Right renal cortex interstitium (tissue), 3 donors: ENCODE measurements around the gene FARP2. TPM values are rescaled to one million over a fixed set of nuclear protein-coding genes. Genes with fewer than 3 reads are reported as not detected.
"Not testable (repeated sequence)": the region's sequence is repeated elsewhere in the genome, so short reads cannot be mapped to it uniquely, and the experiment has no call there.

ENCODE experiments used
- DNase-seq, 3 donors: peaks; one replicate each; pipeline ENCODE4 v3.0.0-alpha.2; 2013; ENCODE audit warnings: low read depth in 3 of 3, low spot score in 2 of 3
- polyA plus RNA-seq, 3 donors: library from polyadenylated mRNA; unstranded; fragments of 120-200 nt; gene quantifications; one replicate each; pipeline ENCODE4 v1.2.1, GENCODE V29; 2013; ENCODE audit not compliant: insufficient read length in 3 of 3

The FARP2 gene
- polyA plus RNA-seq, 3 donors, result 47.9 to 63.7 (median 54.9) TPM

DNA sequence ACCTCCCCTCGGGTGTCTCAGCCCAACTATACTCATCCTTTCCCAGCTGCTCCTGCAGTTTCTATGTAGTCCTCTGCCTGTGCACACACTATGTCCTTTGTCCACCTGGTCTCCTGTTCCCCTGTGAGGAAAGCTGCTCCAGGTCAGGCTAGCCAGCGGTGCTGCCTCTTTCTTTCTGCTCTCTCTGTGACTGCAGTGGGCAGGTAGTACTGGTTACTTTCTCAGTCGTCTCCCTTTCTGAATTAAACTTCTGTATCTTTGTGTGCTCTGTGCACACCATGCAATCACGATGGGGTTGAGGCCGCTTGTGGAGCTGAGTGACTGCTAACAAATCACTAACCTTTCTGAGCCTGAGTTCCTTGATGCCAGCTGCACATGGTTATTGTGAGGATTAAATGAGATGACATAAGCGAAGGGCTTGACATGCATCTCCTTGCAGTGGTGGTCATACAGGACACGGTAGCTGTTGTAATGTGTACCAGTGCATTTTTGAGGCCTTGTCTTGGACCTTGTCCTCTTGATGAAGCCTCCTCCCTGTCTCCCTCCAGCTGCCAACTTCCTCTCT lies 3.5 kb downstream of the FARP2 start:
- no peak for DNase-seq

DNA sequence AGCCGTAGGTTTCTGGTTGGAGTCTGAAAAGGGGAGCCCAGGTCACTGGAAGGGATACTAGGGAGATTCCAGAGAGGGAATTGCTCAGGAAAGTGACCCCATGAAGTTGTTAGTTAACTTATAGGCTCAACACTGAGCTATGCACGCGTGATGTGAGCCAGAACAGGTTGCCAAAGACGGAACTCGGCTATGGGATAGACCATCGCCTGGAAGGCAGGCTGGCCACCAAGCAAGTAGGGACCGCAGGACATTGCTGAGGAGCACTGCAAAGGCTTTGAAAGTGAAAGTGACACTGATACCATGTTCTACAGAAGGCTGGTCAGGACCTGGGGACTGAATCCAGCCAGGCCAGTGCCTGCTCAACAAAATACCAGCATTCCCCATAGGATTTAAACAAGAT lies 7.3 kb downstream of the FARP2 start:
- DNase-seq, result no peak

DNA sequence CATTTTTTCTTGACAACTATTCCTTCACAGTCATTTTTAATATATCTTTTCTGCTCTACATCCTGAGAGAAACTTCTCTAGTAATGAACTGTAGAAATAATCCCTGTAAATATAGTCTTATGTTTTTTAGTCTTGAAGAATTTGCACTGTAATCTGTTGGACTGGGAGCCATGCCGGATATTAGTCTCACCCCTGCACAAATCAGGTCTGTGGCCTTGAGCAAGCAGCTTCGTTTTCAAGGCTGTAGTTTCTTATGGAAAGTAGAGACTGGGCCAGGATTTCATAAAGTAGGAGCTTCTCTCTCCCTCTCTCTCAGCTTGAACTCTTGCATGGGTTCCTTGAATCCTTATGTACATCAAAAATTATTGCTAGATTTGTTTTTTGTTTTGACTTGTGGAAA lies 8.7 kb downstream of the FARP2 start:
- DNase-seq, result no peak

DNA sequence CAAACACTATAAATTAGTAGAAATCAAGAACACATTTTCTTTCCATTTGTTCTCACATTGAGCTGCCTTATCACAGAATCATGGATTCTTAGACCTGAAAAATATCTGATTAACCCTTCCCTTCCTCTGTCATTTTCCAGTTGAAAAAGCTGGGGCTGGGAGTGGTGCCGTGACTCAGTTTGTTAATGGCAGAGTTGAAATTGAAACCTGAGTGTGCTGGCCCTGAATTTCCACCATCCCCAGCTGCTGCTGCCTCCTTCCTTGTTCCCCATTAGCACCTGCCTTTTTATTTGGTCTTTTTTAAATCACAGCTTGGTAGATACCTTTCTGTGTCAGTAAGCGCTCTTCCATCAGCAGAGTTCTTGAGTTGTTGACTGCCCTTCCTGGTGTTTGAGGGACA lies 10.6 kb downstream of the FARP2 start:
- DNase-seq, result no peak

DNA sequence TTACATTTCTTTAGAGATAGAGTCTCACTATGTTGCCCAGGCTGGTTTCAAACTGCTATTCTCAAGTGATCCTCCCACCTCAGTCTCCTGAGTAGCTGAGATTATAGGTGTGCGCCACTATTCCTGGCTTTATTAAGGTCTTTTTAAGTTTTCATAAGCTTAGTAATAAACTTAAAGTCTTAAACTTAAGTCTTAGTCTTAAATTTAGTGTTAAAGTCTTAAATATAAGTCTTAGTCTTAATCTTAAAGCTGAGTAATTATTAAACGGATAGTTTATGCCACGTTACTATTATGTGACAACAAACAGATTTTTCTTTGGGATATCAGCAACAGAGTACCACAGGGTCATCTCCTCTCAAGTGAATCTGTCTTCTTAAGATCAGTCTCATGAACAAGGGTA lies 12.6 kb downstream of the FARP2 start:
- no peak for DNase-seq

DNA sequence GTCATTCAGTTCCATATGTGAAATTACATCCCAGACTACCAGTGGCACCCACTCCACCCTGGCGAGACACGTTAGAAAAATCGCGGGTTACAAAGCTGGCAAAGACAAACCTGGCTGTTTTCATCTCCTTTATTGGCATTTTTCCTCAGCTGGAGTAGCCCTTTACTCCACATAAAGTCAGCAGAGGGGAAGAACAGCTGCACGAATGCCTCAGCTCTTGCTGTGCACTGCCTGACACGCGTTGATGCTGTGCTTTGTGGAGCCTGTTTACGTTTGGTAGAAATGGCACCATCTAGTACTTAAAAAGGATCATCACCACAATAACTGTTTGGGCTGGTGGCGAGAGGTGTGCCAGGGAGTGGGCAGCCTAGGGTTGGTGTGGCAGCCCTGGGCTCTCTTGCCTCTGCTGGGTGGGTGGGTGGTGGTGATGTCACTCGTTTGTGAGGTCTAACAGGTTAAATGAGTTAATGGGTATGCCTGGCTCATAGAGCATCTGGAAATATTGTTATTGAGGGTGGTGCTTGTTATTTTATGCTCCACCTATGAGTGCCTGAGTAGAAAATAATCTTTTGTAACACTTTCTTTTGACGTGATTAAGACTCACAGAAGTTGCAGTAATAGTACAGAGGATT lies 16.4 kb downstream of the FARP2 start:
- DNase-seq, result no peak

DNA sequence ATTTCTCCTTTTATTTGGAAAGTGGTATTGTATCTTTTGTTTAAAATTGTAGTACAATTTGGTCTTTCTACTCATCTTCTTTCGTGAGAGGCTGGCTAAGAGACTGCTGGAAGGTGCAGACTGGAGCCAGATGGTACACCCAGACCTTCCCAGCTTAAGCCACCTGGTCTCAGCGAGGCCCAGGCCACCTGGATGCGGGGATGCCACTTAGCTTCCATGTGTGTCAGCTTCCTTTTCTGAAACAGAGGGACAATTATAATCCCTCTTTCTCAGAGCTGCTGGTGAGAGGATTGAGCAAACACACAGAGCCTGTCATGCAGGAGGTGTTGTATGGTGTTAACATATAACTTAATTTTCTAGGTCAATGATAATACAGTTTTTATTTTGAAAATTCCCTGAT lies 17.4 kb downstream of the FARP2 start:
- no peak for DNase-seq

DNA sequence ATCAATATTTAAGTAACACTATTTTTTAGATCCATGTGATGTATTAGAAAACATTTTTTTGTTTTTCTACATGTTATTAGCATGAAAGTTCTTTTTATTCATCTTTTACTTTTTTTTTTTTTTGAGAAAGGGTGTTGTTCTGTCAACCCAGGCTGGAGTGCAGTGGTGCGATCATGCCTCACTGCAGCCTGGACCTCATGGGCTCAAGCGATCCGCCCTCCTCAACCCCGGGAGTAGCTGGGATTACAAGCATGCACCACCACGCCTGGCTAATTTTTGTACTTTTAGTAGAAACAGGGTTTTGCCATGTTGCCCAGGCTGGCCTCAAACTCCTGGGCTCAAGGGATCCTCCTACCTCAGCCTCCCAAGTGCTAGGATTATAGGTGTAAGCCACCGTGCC lies 17.8 kb downstream of the FARP2 start:
- DNase-seq, result not testable (repeated sequence)

DNA sequence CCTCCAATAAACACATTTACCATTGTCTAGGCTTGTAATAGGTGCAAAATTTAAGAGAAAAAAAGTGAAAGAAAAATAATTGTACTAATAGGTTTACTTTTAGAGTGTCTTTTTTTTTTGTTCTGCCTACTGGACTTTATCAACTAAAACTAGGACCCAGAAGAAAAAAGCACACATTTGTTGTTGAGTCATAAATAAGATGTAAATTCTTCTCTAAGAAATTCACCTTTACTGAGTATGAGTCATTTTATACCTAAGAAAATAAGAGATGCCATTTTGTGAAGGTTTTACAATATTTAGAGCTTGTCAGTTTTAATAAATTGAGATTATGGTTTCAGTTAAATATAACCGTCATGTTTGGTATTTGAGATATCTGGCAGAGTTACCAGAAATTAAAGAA lies 19.2 kb downstream of the FARP2 start:
- DNase-seq, result no peak

DNA sequence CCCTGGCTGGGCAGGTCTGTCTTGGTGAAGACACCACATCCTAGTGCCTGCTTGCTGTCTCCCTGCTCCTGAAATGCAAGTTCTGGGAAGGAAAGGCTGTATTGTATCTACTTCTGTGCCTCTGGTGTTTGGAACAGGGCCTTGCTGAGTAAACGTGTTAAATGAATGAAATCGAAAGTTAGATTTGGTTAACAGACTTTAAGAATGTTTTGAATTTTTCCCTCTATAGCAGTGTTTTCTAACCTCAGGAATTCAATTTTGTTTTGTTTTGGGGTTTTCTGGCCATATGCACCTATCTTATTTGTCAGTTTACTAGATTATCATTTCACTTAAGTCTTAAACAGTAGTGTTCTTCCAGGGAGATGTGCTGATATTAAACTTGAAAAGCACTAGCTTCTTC lies 20.7 kb downstream of the FARP2 start:
- DNase-seq, result no peak

DNA sequence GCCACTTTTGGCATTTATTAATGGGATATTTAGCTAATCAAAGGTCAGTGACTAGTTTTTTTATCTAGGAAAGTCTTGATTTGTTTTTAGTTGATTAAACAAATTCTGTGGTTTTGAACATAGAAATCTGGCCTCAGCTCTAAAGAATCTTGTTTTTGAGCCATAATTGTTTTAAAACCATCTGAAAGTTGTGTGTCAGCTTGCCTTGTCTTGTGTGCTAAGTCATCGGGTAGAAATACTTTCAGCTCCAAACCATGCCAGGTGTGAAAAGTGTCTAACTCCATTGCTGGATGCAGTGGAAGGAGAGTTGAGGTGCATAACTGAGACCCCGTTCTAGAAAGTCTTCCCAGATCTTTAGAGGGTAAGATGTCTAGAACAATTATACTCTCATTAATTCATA lies 22.7 kb downstream of the FARP2 start:
- no peak for DNase-seq

DNA sequence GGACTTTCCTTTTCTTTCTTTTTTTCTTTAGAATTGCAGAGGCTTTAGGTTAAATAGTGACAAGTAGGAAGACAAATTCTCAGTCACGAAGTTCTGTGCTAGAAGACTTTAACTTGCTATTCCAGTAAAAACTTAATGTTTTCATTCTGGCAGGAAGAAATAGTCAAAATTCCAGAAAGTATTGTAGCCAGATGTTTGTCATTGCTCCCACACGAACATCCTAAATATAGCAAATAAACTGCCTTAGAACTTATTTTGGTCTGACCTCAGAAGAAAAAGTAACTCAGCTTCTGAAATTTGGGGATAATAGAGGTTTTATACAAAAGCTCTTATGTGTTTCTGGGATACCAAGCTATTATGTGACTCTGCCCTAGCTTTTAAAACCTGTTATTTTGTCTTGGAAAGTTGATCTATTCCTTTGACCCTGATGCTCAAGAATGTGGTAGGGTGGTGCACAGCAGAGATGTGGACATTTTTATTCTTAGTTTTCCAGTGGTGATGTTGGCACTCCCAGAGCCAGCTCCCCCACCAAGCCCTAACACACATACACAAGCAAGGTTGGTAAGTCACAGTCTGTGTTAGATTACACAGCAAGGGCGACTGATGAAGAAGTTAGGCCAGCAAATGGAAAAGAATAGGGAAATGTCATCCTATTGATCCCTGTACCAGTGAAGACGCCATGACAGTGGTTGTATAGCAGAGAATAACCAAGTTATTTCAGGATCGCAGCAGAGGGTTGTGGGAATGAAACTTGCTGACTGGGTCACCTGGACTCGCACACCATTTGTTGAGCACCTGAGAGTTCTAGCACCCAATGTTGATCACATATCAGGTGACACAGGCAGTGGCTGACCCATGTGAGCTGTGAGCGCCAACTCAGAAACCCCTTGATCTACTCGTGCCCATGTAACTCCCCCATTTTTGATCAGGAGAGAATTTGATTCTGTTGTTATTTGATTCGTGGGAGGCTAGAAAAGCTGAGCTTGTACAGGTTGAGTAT lies 23.7 kb downstream of the FARP2 start:
- DNase-seq, result no peak

DNA sequence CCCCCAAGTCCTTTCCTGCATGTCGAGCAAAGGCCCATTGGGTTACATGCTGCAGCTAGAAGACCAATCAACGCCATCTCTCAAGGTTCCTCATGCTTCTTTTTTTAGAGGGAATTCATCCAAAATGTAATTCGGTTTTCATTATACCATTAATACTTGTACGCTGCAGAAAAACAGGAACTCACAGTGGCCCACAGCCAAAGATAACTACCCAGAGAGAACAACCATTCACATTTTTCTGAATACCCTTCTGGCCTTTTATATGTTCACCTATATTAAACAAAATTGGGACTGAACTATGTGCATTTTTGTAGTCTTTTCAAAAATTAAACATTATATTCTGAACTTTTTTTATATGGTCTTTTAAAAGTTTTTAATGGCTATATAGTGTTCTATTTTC lies 25.8 kb downstream of the FARP2 start:
- no peak for DNase-seq

DNA sequence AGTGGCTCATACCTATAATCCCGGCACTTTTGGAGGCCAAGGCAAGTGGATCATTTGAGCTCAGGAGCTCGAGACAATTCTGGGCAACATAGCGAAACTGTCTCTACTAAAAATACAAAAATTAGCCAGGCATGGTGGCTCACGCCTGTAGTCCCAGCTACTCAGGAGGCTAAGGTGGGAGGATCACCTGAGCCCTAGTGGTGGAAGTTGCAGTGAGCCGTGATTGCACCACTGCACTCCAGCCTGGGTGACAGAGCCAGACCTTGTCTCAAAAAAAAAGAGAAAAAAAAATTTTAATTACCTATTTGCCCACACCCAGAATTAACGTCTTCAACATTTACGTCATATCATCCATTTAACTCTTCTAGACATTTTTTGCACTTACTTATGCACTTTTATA lies 29.4 kb downstream of the FARP2 start:
- DNase-seq, result not testable (repeated sequence)

DNA sequence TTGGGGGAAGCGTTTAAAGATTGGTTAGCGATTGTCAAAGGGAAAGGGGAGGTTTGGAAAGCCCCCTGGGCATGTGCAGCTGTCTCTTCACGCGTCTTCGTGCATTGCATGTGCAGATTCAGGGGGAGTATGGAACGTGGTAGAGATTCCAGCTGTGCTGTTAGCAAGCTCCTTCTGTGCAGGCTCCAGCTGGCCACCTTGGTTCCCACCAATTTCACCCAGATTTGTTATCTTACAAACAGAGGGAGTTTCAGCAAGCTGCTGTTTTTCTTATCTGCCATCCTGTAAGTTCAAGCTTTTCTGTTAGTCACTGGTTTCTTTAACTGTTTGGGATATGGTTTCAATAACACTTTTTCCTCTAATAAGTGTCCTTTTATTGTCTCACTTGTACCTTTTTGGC lies 30.4 kb downstream of the FARP2 start:
- DNase-seq, result no peak

DNA sequence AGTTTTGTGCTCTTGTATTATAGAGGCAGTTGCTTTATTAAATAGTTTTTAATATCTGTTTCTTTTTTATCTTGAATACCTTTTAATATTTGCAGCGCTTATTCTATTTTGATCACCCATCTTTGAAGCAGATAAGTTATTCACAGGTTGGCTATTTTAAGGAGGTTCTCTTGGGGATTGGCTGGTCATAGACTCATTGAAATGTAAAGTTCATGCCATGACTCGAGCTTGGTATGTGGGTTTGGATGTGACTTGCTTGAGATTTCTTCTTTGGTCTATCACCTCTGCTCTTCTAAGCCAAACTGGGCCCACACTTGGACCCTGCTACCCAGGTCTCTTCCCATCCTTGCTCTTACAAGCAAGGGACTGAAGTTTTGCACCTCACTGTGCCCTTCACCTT lies 33.6 kb downstream of the FARP2 start:
- no peak for DNase-seq

DNA sequence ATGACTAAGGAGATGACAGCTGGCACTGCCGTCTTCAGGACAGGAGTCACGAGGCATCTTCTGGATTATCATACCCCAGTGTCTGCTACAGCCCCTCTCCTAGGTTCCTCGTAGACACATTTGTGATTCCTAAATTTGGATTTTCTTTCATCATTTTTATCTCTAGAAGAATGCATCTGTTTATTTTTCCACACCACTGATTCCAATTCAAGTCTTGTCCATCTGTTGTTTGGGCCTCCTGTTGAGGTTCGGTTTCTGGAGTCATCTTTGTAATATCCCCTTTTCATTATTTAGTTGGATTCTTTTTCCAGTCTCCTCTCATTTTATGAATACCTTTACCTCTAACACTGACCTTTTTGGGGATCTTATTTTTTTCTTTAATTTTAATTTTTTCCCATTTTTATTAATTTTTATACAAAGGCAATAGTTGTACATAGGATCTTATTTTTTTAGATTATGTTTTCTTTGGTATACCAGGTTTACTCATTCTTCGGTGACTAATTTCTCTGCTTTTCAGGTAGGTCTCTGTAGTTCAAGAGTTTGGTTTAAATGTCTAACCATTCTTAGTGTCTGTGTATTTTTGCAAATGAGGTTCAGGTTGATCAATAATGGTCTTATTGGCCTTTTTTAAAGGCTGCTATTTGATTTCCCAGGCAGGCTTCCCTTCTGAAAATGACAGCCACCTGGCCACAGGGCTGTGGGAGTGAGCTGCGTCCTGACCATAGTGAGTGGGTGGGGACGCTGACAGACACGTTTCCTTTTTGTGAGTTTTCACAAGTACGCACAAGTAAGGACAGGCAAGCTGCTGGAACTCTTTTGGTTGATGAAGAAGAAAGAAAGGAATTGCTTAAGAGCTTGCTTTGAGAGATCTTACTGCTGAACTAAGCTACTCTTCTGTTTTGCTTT lies 34.5 kb downstream of the FARP2 start:
- no peak for DNase-seq

DNA sequence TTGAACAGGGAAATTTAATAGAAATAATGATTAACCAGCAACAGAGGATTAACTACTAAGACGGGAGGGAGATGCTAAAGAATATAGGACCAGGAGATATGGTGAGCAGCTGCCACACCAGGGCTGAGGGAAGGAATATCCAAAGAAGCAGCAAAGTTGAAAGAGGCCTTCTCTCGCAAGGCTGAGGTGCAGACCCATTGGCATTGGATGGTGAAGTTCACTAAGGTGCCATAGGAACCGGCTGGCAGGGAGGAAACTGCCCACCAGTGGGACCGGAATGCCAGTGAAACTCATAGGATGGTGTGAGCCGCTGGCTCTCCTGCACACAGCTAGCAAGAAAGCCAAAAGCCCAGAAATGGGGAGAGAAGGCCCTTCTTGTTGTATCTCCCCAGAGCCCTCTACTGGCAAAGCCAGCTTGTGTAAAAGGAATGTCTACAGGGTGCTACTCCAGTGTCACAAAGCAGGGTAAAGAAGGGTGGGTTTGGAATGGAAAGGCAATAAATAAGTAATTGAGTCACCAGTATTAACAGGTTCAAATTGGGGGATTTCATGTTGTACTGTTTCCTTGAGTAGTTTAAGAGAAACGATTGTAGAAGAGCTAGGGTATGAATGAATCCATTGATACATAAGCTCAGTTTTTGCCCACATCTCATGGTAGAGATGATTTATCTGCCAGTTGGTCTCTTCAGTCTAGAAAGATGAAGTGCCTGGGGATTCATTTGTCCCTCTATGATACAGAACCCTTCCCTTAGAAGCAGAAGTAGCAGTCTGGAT lies 36.0 kb downstream of the FARP2 start:
- no peak for DNase-seq

DNA sequence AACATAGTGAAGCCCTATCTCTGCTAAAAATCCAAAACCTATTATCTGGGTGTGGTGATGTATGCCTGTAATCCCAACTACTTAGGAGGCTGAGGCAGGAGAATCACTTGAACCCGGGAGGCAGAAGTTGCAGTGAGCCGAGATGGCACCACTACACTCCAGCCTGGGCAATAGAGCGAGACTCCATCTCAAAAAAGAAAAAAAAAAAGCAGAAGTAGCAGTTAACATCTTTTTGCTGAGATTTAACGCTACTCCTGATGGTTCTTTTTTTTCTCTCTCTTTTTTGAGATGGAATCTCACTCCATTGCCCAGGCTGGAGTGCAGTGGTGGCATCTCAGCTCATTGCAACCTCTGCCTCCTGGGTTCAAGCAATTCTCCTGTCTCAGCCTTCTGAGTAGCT lies 36.7 kb downstream of the FARP2 start:
- not testable (repeated sequence) for DNase-seq
